Activated CD8-positive, alpha-beta memory T cell treated with anti-CD3 and anti-CD28 coated beads for 36 hours (primary cell): Measurements from ENCODE around the gene CREG2. TPM values are rescaled to one million over a fixed set of nuclear protein-coding genes. Genes with fewer than 3 reads are reported as not detected.

ENCODE experiments used
- CTCF ChIA-PET: fragments of 350-600 bp; sonication (Branson Sonifier 250); formaldehyde crosslinking; loops from one replicate; lab custom pipeline; 2021; ENCODE audit warnings: antibody characterized with exemption; lab: Charles Lee
- POLR2A ChIA-PET: fragments of 350-600 bp; sonication (Branson Sonifier 250); formaldehyde crosslinking; loops from one replicate; lab custom pipeline; 2021; ENCODE audit warnings: antibody characterized with exemption; lab: Charles Lee
- total RNA-seq, 2 experiments: library from RNA; stranded (reverse); gene quantifications; one replicate each; pipeline ENCODE4 v1.2.3, GENCODE V29; 2021

CREG2 gene
- total RNA-seq, 2 experiments from 2014 or later = not detected

- CTCF ChIA-PET = interaction anchor here (0.7 to 1.7 kb wide), 2 partner anchors 40 to 450 kb away, joined by 3 read pairs; no protein-coding TSS in a partner anchor
- POLR2A ChIA-PET = no interaction called here
These were observed 4.9 kb downstream of the CREG2 start for GRCh38 chr2:101382442-101382841.

- ChIA-PET POLR2A (no interaction called here), CTCF (no interaction called here)
These were observed 6.9 kb downstream of the CREG2 start for GRCh38 chr2:101380376-101380775.

GRCh38 chr2:101379091-101379490, 8.2 kb downstream of the CREG2 start:
- ChIA-PET CTCF (interaction anchor here (0.9 kb wide), 1 partner anchor 37 kb away, joined by 3 read pairs; no protein-coding TSS in a partner anchor), POLR2A (no interaction called here)

GRCh38 chr2:101375653-101376052, 11.7 kb downstream of the CREG2 start:
- ChIA-PET POLR2A (no interaction called here), CTCF (interaction anchor here (1.0 kb wide), 1 partner anchor 13 kb away, joined by 3 read pairs; no protein-coding TSS in a partner anchor)

- CTCF ChIA-PET = interaction anchor here (1.0 kb wide), 1 partner anchor 14 kb away, joined by 3 read pairs; no protein-coding TSS in a partner anchor
- POLR2A ChIA-PET = no interaction called here
These were observed 12.3 kb downstream of the CREG2 start for GRCh38 chr2:101374821-101375561.

GRCh38 chr2:101372792-101373191, 14.5 kb downstream of the CREG2 start:
- POLR2A ChIA-PET = no interaction called here
- CTCF ChIA-PET = interaction anchor here (0.9 to 1.0 kb wide), 3 partner anchors 10 to 459 kb away, joined by 3 read pairs; no protein-coding TSS in a partner anchor

- ChIA-PET POLR2A (no interaction called here), CTCF (interaction anchor here (0.9 kb wide), 1 partner anchor 22 kb away, joined by 3 read pairs; no protein-coding TSS in a partner anchor)
These were observed 15.7 kb downstream of the CREG2 start for GRCh38 chr2:101371636-101372035.

GRCh38 chr2:101369100-101369499, 18.2 kb downstream of the CREG2 start:
- CTCF ChIA-PET = no interaction called here
- POLR2A ChIA-PET = no interaction called here

- CTCF ChIA-PET = interaction anchor here (0.7 kb wide), 1 partner anchor 862 kb away, joined by 3 read pairs; no protein-coding TSS in a partner anchor
- POLR2A ChIA-PET = no interaction called here
These were observed 18.9 kb downstream of the CREG2 start for GRCh38 chr2:101368376-101368775.

- CTCF ChIA-PET = interaction anchor here (0.7 kb wide), 1 partner anchor 863 kb away, joined by 3 read pairs; no protein-coding TSS in a partner anchor
- POLR2A ChIA-PET = no interaction called here
These were observed 19.8 kb downstream of the CREG2 start for GRCh38 chr2:101367508-101367907.

GRCh38 chr2:101364878-101365277, 22.4 kb downstream of the CREG2 start:
- ChIA-PET CTCF (interaction anchor here (0.6 kb wide), 1 partner anchor 24 kb away, joined by 3 read pairs; no protein-coding TSS in a partner anchor), POLR2A (no interaction called here)

GRCh38 chr2:101362777-101363176, 24.5 kb downstream of the CREG2 start:
- ChIA-PET CTCF (interaction anchor here (1.0 to 1.6 kb wide), 3 partner anchors 10 to 25 kb away, joined by 3 to 6 read pairs (median 4); no protein-coding TSS in a partner anchor), POLR2A (no interaction called here)

GRCh38 chr2:101362316-101362715, 25.0 kb downstream of the CREG2 start:
- ChIA-PET POLR2A (no interaction called here), CTCF (interaction anchor here (0.6 to 1.6 kb wide), 4 partner anchors 11 to 26 kb away, joined by 3 to 6 read pairs (median 4); no protein-coding TSS in a partner anchor)

- ChIA-PET POLR2A (no interaction called here), CTCF (interaction anchor here (1.3 to 1.6 kb wide), 2 partner anchors 19 to 26 kb away, joined by 3 to 4 read pairs; no protein-coding TSS in a partner anchor)
These were observed 25.8 kb downstream of the CREG2 start for GRCh38 chr2:101361522-101361921.

- ChIA-PET CTCF (interaction anchor here (1.3 kb wide), 1 partner anchor 19 kb away, joined by 3 read pairs; no protein-coding TSS in a partner anchor), POLR2A (no interaction called here)
These were observed 26.2 kb downstream of the CREG2 start for GRCh38 chr2:101361121-101361520.

GRCh38 chr2:101360232-101360631, 27.1 kb downstream of the CREG2 start:
- POLR2A ChIA-PET = no interaction called here
- CTCF ChIA-PET = interaction anchor here (1.3 kb wide), 1 partner anchor 18 kb away, joined by 3 read pairs; no protein-coding TSS in a partner anchor

- ChIA-PET POLR2A (no interaction called here), CTCF (no interaction called here)
These were observed 27.8 kb downstream of the CREG2 start for GRCh38 chr2:101359410-101359954.

- ChIA-PET POLR2A (no interaction called here), CTCF (no interaction called here)
These were observed 29.9 kb downstream of the CREG2 start for GRCh38 chr2:101357376-101357775.

- ChIA-PET POLR2A (no interaction called here), CTCF (no interaction called here)
These were observed 30.8 kb downstream of the CREG2 start for GRCh38 chr2:101356521-101356920.

GRCh38 chr2:101356055-101356454, 31.2 kb downstream of the CREG2 start:
- POLR2A ChIA-PET = no interaction called here

More at GRCh38 chr2:101356055-101356454, 31.2 kb downstream of the CREG2 start:
- CTCF ChIA-PET = no interaction called here
